Parathyroid adenoma (tissue), 2 donors: ENCODE data around the gene GNAT3.

ENCODE experiments used
- H2AFZ ChIP-seq: fragments of 300-600 bp; sonication (generic); one replicate; pipeline ENCODE4 v1.7.0; 2017; ENCODE audit warnings: antibody characterized with exemption, mild to moderate bottlenecking
- H3K27ac ChIP-seq: fragments of 300-600 bp; sonication (generic); one replicate; pipeline ENCODE4 v1.7.0; 2017
- H3K27me3 ChIP-seq: fragments of 300-600 bp; sonication (generic); one replicate; pipeline ENCODE4 v1.7.0; 2017; ENCODE audit warnings: low read length; ENCODE audit not compliant: control insufficient read depth, insufficient read depth
- H3K36me3 ChIP-seq: fragments of 300-600 bp; sonication (generic); one replicate; pipeline ENCODE4 v1.7.0; 2017; ENCODE audit warnings: low read length; ENCODE audit not compliant: control insufficient read depth, insufficient read depth
- H3K4me1 ChIP-seq: fragments of 300-600 bp; sonication (generic); one replicate; pipeline ENCODE4 v1.7.0; 2017; ENCODE audit warnings: control low read depth
- H3K4me2 ChIP-seq: fragments of 300-600 bp; sonication (generic); one replicate; pipeline ENCODE4 v1.7.0; 2017; ENCODE audit warnings: low read length
- H3K4me3 ChIP-seq: fragments of 300-600 bp; sonication (generic); one replicate; pipeline ENCODE4 v1.7.0; 2017; ENCODE audit warnings: low read depth, low read length
- H3K79me2 ChIP-seq: fragments of 300-600 bp; sonication (generic); one replicate; pipeline ENCODE4 v1.7.0; 2017; ENCODE audit warnings: control low read depth
- H3K9ac ChIP-seq: fragments of 300-600 bp; sonication (generic); one replicate; pipeline ENCODE4 v1.7.0; 2017; ENCODE audit warnings: mild to moderate bottlenecking
- H3K9me3 ChIP-seq: fragments of 300-600 bp; sonication (generic); one replicate; pipeline ENCODE4 v1.7.0; 2017; ENCODE audit warnings: low read length; ENCODE audit not compliant: control insufficient read depth
- TF ChIP-seq, protein P1 (sequence below): fragments of 300-600 bp; sonication (generic); IDR thresholded peaks from one replicate; pipeline ENCODE4 v1.7.0; 2017; ENCODE audit warnings: antibody characterized with exemption, mild to moderate bottlenecking
- donor health status: primary hyperparathyroidism.

The GNAT3 gene

GRCh38 chr7:80481196-80481884, 30.5 kb downstream of the GNAT3 start:
- no peak overlapping the region for H3K4me2 ChIP-seq
- no peak overlapping the region for H3K4me3 ChIP-seq
- TF ChIP-seq, protein P1, sequence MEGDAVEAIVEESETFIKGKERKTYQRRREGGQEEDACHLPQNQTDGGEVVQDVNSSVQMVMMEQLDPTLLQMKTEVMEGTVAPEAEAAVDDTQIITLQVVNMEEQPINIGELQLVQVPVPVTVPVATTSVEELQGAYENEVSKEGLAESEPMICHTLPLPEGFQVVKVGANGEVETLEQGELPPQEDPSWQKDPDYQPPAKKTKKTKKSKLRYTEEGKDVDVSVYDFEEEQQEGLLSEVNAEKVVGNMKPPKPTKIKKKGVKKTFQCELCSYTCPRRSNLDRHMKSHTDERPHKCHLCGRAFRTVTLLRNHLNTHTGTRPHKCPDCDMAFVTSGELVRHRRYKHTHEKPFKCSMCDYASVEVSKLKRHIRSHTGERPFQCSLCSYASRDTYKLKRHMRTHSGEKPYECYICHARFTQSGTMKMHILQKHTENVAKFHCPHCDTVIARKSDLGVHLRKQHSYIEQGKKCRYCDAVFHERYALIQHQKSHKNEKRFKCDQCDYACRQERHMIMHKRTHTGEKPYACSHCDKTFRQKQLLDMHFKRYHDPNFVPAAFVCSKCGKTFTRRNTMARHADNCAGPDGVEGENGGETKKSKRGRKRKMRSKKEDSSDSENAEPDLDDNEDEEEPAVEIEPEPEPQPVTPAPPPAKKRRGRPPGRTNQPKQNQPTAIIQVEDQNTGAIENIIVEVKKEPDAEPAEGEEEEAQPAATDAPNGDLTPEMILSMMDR = no peak
- H3K4me1 ChIP-seq = peaks cover 7% of the 10 kb centered on the region
- H3K9me3 ChIP-seq = no peaks in the 10 kb centered on the region
- H3K79me2 ChIP-seq = no peaks in the 10 kb centered on the region
- H3K27ac ChIP-seq = no peak overlapping the region
- no peaks in the 10 kb centered on the region for H3K27me3 ChIP-seq
- no peak overlapping the region for H3K9ac ChIP-seq
- H3K36me3 ChIP-seq = no peaks in the 10 kb centered on the region
- no peak overlapping the region for H2AFZ ChIP-seq

DNA sequence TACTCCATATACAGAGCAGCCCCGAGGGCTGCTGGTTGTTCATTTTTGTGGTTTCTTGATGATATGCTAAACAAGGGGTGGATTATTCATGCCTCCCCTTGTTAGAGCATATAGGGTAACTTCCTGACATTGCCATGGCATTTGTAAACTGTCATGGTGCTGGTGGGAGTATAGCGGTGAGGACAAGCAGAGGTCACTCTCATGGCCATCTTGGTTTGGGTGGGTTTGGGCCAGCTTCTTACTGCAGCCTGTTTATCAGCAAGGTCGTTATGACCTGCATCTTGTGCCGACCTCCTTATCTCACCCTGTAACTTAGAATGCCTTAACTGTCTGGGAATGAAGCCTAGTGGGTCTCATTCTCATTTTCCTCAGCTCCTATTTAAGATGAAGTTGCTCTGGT, 31.3 kb downstream of the GNAT3 start:
- Histone ChIP-seq H3K27ac (no peak overlapping the region), H3K9ac (no peak overlapping the region), H3K79me2 (no peaks in the 10 kb centered on the region), H3K9me3 (no peaks in the 10 kb centered on the region), H3K4me3 (no peak overlapping the region), H3K36me3 (no peaks in the 10 kb centered on the region), H3K4me1 (peaks cover 7% of the 10 kb centered on the region), H3K27me3 (no peaks in the 10 kb centered on the region), H2AFZ (no peak overlapping the region), H3K4me2 (no peak overlapping the region)
- TF ChIP-seq, protein P1 = no peak

DNA sequence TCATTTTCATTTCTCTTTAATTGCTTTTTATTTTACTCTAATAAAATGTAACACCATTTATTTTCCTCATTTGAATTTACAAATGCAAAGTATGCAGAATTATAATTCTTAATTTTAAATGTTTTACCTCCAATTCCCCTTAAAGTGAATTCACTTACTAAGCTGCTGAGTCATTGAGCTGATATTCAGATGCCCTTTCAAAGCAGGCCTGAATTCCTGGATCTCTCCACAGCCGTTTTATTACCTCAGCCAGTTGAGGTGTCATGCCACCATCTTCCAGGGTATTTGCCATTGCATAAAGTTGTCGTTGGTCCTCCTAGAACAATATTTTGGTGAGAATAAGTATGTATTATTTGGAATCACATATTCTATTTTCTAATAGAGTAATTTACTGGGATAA, 33.2 kb downstream of the GNAT3 start:
- Histone ChIP-seq H3K4me1 (peaks cover 7% of the 10 kb centered on the region), H3K9me3 (no peaks in the 10 kb centered on the region), H3K27ac (no peak overlapping the region), H3K27me3 (no peaks in the 10 kb centered on the region), H2AFZ (no peak overlapping the region), H3K79me2 (no peaks in the 10 kb centered on the region), H3K4me3 (no peak overlapping the region), H3K36me3 (no peaks in the 10 kb centered on the region), H3K9ac (no peak overlapping the region), H3K4me2 (no peak overlapping the region)
- TF ChIP-seq, protein P1 = no peak

- Histone ChIP-seq H3K4me3 (no peak overlapping the region), H3K36me3 (no peaks in the 10 kb centered on the region), H2AFZ (no peak overlapping the region), H3K4me1 (peaks cover 4% of the 10 kb centered on the region), H3K9me3 (no peaks in the 10 kb centered on the region), H3K27ac (no peak overlapping the region), H3K4me2 (no peak overlapping the region), H3K79me2 (no peaks in the 10 kb centered on the region), H3K9ac (no peak overlapping the region), H3K27me3 (no peaks in the 10 kb centered on the region)
- TF ChIP-seq, protein P1 = no peak
Measured at GRCh38 chr7:80476035-80476434, 35.8 kb downstream of the GNAT3 start.

GRCh38 chr7:80475383-80475782, 36.5 kb downstream of the GNAT3 start:
- no peak overlapping the region for H3K4me2 ChIP-seq
- no peaks in the 10 kb centered on the region for H3K36me3 ChIP-seq
- no peaks in the 10 kb centered on the region for H3K9me3 ChIP-seq
- TF ChIP-seq, protein P1 = no peak
- H3K9ac ChIP-seq = no peak overlapping the region
- no peaks in the 10 kb centered on the region for H3K4me1 ChIP-seq
- no peak overlapping the region for H3K4me3 ChIP-seq
- no peak overlapping the region for H3K27ac ChIP-seq
- no peaks in the 10 kb centered on the region for H3K79me2 ChIP-seq
- H3K27me3 ChIP-seq = no peaks in the 10 kb centered on the region
- no peak overlapping the region for H2AFZ ChIP-seq
